HL-60 (cell line): Measurements from ENCODE around the gene ST7L.

Experiments used
- CTCF ChIP-seq: IDR thresholded peaks from one replicate; pipeline ENCODE4 v1.5.1; 2011; ENCODE audit warnings: low read length, control low read depth, inconsistent platforms; ENCODE audit not compliant: insufficient read depth
- POLR2AphosphoS5 ChIP-seq: IDR thresholded peaks from 2 replicates; pipeline ENCODE4 v1.6.1; 2012; ENCODE audit warnings: low read depth

GRCh38 chr1:112549590-112549989 lies 69.4 kb downstream of the ST7L start:
- TF ChIP-seq CTCF (no peak), POLR2AphosphoS5 (no peak)
